GM18868 (cell line): ENCODE data around the gene LPIN1.
A peak's percentile ranks its signal among the peaks of the same experiment; 100 is the strongest.

Experiments
- ATAC-seq: cut with Tn5 transposase; IDR thresholded peaks from one replicate; pipeline ENCODE4 v1.9.1; 2021; ENCODE audit warnings: mild to moderate bottlenecking, moderate library complexity; ENCODE audit not compliant: unreplicated experiment

LPIN1 gene

GRCh38 chr2:11861044-11861443, 114.6 kb downstream of the LPIN1 start:
- ATAC-seq: peak; percentile 52

GRCh38 chr2:11862049-11862448, 115.6 kb downstream of the LPIN1 start:
- ATAC-seq: peak; percentile 45

GRCh38 chr2:11863103-11863502, 116.7 kb downstream of the LPIN1 start:
- no peak for ATAC-seq

DNA sequence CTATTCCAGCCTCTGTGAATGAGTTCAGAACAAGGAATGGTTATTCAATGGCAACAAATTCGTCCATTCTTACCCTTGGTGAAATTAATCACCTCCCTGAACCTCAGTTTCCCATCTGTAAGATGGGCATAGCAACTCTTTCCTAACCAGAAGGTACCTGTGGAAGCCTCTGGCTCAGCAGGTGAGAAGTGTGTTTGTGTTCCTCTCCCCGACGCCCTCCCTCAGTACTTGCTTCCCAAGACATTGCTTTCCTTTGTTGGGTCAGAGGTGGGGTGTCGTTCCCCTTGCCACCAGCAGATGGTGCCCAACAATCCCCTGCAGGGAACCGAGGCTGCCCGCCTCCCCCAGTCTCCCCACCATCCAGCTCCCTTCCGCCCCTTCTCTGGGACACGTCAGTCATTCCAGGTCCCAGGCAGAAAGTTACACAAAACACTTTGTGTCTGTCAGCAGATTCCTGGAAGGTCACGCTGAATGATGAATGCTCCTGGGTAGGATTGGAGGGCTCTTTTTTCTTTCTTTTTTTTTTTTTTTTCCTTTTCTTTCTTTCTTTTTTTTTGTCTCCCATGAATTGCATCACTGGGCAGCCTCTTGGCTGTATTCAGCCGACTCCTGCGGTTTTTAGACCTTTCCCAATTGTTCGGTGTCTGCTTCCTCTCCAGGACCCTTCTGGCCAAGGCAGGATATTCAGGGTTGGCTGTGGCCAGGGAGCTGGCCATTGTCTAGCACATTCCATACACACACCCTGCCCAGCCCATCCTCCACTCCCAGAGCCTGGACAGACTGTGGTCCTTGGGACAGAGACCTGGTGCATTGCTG, 117.3 kb downstream of the LPIN1 start:
- no peak for ATAC-seq

DNA sequence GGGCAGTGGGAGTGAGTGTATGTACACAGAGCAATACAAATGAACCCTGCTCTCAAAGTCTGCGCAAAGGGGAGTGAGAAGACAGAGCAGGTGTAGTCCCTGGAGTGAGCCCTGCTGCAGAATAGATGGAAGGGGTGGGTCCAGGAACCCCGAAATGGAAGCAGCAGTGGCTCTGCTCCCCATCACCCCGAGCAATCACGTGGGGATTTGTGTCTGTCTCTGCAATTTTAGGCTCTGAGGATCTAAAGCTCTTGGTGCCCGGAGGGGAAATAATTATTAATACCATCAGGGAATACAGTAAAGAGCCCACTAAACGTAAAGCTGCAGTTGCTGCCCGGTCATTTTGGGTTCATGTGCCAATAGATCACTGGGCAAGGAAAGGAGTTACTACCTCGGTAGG, 118.3 kb downstream of the LPIN1 start:
- no peak for ATAC-seq

DNA sequence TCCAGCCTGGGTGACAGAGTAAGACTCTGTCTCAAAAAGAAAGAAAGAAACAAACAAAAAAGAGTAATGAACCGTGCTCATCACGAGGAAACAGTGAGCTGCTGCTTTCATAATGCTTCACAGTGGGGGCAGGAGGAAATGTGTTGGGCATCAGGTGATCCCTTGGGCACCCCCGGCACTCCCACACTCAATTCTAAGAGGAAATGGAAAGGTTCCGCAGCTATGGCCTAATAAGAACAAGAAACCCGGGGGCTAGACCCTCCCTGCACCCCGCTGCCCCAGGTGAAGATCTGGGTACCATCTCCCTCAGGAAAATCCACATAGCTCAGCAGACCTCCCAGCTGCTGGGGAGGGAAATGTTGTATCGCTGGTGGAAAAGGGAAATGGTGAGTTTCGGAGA, 118.9 kb downstream of the LPIN1 start:
- peak; percentile 27 for ATAC-seq

DNA sequence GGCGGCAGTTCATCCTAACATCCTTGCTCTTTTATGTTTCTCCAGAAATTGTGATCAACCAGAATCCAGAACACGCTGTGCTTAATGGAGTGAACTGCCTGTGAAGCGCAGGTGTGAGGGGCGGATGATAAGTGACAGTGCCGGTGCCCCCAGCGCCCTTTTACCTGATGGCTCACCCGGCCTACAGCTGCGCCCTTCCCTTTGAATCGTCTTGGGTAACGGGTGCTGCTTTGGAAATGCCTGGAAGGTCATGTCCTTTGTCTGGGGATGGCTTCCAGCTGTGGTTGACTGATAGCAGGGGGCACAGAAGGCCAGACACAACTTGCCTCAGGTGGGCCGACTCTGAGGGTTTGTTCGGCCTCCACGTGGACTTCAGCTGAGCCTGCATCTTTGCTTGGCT, 119.4 kb downstream of the LPIN1 start:
- ATAC-seq: no peak

DNA sequence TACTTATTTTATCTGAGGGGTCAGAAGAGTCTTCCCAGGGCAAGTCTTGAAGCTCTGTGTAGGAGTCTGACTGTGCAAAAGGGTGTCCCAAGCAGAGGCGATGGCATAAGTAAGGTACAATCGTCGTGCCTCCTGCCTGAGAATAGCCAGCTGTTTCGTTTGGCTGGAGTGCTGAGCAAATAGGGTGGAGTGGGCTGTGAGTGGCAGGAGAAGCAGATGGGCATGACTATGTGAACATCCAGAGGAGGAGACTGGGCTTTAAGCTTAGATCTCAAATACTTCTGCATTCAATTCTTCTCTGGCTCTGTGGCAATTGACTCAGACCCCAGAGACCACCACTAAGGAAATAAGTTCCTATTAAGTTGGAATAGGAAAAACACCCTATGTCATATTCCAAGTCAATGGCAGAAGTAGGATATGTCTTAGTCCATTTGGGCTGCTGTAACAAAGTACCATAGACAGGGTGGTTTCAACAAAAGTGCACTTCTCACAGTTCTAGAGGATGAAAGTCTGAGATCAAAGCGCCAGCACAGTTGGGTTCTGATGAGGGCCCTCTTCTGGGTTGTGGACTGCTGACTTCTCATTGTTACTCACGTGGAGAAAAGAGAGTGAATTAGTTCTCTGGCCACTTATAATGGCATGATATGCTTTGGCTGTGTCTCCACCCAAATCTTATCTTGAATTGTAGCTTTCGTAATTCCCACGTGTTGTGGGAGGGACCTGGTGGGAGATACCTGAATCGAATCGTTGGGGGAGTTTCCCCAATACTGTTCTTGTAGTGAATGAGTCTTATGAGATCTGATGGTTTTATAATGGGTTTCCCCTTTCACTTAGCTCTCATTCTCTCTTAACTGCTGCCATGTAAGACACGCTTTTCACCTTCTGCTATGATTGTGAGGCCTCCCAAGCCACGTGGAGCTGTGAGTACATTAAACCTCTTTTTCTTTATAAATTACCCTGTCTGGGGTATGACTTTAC, 120.2 kb downstream of the LPIN1 start:
- ATAC-seq: peak; percentile 51

DNA sequence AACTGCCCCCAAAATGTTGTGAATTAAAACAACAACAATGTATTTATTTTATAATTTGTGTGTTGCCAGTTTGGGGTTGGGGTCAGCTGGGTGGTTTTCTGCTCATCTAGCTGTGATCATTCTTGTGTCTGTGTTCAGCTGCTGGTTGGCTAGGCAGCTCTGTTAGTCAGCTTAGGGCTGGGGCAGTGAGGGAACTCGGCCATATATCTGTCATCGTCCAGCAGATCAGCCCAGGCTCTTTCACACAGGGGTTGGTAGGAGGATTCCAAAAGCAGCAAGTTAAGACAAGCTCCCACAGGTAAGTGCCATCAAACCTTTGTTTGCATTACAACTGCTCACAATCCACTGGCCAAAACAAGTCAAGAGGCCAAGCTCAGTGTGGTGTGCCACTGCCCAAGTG, 121.5 kb downstream of the LPIN1 start:
- ATAC-seq: no peak

DNA sequence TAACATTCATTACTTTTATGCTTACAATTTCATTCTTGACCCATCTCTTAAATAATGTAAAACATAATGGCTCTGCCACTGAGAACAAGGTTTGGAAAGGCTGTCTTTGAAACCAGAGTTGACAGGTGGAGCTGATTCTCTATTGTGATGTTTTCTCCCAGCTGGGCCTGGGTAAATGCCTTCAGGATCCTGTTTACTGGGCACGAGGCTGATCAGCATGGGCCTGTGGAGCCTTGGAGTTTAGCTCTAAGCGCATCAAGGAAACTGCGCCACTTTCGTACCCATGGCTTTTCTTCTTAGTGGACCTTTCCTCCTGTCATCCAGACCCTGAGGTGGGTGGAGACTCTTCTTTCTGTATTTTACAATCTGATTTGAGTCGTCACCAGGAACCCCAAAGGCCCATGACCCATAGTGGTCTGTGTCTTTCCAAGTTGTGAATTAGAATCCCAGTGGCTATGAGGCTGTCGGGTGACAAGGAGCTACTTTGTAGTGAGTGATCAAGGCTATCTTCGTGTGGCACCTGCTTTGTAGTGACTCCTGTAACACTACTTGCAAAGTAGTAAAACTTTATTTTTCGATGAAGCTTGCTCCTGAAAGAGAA, 123.1 kb downstream of the LPIN1 start:
- no peak for ATAC-seq

GRCh38 chr2:11870064-11870463, 123.6 kb downstream of the LPIN1 start:
- no peak for ATAC-seq

DNA sequence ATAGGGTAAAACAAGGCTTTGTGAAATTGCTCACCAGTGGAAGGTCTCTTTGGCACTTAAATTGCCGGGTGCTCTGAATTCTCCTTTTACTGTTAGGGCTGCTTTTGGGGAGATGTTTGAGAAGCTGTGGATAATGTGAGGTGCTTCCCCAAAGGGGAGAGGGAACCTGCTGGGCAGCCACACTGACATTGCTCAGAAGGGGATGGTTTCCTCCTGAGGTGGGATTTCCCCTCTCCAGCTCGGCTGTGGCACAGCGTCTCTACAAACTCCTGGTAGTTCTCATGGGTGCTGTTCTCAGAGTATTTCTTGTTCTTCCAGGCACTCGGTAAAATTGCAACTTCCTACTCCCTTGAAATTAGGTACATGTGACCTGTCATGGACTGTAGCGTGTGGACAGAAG, 124.2 kb downstream of the LPIN1 start:
- ATAC-seq: peak; percentile 44

- ATAC-seq: no peak
These were observed 125.0 kb downstream of the LPIN1 start for GRCh38 chr2:11871421-11871820.

DNA sequence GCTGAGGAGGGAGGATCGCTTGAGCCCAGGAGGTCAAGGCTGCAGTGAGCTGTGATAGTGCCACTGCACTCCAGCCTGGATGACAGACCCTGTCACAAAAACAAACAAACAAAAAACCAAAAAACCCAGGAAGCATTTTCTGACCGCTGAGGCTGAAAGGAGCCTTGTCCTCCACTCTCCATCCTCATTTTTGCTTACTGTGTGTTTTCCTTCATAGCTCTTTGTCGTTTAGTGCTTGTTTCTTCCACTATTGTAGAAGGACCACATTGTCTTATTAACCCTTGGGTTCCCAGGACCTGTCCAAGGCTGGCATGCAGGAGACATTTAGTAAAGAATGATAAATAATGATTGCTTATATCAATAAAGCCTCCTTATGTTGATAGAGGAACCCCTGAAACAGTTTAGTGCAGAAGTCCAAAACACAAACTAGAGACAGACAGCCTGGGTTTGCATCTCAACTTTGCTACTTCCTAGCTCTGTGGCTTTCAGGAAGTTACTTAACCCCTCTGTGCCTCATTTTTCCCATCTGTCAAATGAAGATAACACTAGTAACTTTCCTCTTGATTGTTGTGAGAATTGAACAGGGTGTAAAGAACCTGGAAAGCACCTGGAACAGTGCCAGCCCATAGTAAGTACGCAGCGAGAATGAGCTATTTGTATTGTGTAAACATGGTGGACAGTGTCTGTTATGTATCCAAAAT, 126.0 kb downstream of the LPIN1 start:
- no peak for ATAC-seq

DNA sequence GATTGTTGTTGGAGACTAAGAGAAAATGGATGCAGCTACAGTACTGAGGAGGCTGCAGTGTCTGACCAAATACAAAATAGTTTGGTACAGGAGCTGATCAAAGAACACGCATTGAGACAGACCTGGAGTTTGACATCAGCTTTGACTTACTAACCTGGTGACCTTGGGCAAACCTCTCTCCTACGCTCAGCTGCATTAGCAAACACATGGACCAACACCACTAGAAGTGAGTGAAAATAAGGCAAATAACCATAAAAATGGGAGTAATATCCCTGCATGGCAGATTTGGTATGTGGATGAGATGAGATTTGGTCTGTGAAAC, 126.5 kb downstream of the LPIN1 start:
- no peak for ATAC-seq

- no peak for ATAC-seq
These were observed 127.1 kb downstream of the LPIN1 start for GRCh38 chr2:11873356-11874154.

GRCh38 chr2:11874861-11875260, 128.4 kb downstream of the LPIN1 start:
- ATAC-seq: no peak

DNA sequence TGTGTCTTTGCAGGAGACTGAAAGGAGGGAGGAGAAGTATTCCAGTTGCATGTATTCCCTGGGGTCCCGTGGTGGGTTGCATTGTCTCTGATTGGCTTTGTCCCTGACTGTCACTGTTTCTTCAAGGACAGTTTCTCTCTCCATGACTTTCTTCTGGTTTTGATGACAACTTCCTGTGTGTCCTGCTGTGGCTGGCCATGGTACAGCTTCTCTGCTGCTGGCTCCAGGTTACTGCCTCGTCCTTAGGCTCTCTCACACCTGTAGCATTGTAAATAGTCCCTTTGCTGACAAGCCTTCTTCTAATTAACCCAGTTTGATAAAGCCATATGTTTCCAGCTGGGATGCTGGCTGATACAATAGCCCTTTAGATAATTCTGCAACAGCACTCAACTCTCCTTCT, 129.0 kb downstream of the LPIN1 start:
- no peak for ATAC-seq

GRCh38 chr2:11876436-11876835, 130.0 kb downstream of the LPIN1 start:
- ATAC-seq: no peak

DNA sequence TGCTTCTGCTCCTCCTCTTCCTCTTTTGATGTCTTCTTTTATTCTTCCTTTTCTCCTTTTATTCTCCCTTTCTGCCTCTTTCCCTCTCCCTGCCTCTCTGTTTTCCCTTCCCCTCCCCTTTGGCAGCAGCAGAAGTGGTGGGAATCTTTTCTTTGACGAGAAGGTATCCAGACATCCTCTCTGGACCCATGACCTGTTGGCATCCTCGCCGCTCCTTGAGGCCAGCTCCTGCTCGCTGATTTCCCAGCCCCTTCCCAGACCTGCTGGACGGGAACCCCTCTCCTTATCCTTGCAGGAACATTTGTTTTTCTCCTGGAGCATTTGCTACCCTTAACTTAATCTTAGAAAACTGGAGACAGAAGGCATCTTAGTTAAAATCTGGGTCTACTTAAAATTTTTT, 130.5 kb downstream of the LPIN1 start:
- no peak for ATAC-seq
